UCSD-AML1 (cell line): Measurements from ENCODE around the gene GBE1.
"Not testable (repeated sequence)": the region's sequence is repeated elsewhere in the genome, so short reads cannot be mapped to it uniquely, and the experiment has no call there.

Experiments
- DNase-seq: peaks from one replicate; lab custom pipeline; 2025; ENCODE audit not compliant: unreplicated experiment; lab: John Stamatoyannopoulos, UW

GBE1 gene

DNA sequence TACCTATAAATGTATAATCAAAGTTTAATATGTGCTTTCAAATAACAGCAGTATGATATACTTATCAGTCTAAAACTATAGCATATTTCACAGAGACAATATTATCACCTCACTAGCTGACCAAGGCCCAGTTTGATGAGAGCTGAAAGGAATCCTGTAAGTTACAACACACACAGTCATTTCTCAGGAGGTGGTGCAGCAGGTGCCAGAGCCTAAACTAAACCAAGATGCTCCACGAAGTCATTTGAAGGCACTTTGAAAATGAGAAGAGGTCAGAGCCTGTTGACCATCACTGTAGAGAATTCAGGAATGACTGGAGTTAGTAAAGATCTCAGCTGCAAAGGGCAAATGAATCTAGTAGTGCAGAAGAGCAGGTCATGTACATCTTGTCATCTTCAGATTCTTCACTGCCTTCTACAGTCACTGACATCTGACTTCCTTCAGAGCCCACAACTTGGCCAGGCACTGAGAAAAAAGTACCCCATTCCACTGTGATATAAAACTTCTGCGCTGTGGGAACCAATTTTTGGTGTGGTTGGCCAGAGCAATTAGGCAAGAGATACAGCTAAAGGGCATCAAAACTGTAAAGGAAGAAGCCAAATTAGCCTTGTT is 7.9 kb downstream of the GBE1 start:
- no peak for DNase-seq

- DNase-seq = no peak
These were observed 8.8 kb downstream of the GBE1 start for GRCh38 chr3:81752604-81753003.

GRCh38 chr3:81749265-81749664 is 12.2 kb downstream of the GBE1 start:
- no peak for DNase-seq

DNA sequence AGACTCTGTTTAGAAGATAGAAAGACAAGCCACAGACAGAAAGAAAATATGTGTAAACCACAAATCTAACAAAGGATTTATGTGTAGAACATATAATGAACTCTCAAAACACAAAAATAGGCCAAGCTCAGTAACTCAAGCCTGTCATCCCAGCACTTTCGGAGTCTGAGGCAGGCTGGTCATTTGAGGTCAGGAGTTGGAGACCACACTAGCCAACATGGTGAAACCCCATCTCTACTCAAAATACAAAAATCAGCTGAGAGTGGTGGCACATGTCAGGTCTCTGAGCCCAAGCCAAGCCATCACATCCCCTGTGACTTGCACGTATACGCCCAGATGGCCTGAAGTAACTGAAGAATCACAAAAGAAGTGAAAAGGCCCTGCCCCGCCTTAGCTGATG is 14.2 kb downstream of the GBE1 start:
- not testable (repeated sequence) for DNase-seq

DNA sequence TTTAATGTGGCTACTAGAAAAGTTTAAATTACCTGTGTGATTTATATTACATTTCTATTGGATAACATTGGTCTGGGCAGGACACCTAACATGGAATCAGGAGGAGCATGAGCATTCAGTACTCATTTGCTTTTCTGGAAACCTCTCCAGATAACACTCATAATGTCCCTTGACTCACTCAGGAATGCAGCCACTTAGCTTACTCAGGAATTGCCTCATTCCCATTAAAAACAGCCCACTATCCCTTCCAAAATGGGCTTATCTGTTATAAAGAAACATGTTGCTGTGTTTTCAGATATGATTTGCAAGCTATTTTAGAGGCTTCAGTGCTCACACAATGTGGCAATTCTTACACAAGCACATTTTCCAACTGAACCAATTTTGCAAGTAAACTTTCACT is 17.1 kb downstream of the GBE1 start:
- no peak for DNase-seq

- DNase-seq = no peak
These were observed 18.1 kb downstream of the GBE1 start for GRCh38 chr3:81743096-81744025.

GRCh38 chr3:81742581-81742980 is 18.9 kb downstream of the GBE1 start:
- DNase-seq = no peak

DNA sequence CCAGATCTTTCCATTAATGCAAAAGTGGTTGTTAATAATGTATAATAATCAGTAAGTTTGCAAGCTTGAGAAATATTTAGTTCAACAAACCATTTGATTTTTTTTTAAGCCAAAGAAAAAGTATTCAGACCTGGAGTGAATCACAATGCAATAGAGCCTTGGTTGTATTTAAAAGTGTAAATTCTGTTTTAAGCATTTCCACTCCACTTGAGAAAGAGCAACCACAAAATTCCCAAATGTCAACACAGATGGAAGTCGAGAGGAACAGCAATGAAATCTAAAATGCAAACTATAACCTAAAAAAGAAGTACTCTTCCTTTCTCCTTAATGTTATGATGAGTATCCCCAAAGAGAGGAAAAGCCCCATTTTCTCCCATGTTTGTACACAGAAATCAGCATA is 20.2 kb downstream of the GBE1 start:
- DNase-seq = no peak

- DNase-seq = no peak
These were observed 20.7 kb downstream of the GBE1 start for GRCh38 chr3:81740731-81741130.

- no peak for DNase-seq
These were observed 26.1 kb downstream of the GBE1 start for GRCh38 chr3:81735334-81735733.

GRCh38 chr3:81734742-81735141 is 26.7 kb downstream of the GBE1 start:
- no peak for DNase-seq

DNA sequence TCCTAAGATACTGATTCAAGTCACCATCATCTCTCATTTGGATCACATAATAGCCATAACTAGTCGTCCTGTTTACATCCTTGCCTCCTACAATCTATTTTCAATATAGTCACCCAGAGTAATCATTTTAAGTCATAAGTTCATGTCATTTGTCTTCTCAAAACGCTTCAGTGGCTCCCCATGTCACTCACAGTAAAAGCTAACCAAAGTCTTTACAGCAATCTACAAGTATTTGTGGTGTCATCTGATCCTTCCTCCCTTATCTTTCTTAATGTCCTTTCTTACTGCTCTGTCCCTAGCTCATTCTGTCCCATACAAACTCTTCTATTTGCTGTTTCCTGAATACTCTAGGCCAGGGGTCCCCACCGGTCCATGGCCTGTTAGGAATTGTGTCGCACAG is 28.8 kb downstream of the GBE1 start:
- no peak for DNase-seq

DNA sequence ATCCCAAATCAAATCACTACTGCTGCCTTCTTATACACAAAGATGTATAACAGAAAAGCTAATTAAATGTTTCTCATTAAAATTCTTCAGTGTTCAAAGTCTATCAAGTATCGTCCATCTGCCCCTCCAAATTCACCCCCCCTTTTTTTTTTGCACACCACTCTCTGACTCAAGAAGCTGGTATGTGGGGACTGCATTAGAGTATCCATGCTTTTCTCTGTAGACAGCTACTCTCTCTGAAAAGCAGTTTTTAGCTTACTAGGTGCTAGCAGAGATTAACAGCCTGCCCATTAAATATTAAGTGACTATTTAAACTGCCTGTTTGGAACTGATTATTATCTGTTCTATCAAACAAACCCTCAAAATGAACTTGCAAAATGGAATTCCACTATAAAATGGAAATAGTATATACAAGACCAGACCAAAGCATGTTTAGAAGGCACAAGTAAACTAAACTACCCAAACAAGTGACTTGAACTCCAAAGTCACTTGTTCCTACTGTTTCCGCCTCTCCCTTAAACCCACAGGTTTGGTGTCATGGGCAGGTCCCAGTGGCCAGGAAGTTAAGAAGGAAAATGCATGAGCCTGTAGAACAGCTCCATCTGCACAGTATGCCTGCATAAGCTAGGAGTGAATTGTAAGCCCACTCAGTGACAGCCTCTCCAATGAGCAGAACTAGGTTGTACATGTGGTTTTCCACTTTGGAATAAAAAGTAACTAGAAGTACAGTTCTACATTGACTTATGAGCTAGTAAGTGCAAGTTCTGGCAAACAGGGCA is 32.5 kb downstream of the GBE1 start:
- no peak for DNase-seq

GRCh38 chr3:81726735-81727134 is 34.7 kb downstream of the GBE1 start:
- no peak for DNase-seq

GRCh38 chr3:81726132-81726531 is 35.3 kb downstream of the GBE1 start:
- DNase-seq = no peak

GRCh38 chr3:81723732-81724313 is 37.6 kb downstream of the GBE1 start:
- no peak for DNase-seq

DNA sequence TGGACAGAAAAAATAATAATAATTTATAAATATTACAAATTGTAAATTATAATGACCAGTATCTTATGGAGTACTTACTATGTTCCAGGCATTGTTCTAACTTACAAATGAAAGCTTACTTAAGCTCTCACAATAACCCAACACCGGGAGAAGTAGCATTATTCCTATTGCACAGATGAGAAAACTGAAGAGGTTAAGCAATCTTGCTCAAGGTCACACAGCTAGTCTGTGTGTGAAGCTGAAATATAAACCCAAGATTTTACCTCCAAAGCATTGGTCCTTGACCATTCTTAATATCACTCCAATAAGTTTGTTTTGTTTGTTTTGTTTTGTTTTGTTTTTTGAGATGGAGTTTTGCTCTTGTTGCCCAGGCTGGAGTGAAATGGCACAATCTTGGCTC is 43.1 kb downstream of the GBE1 start:
- no peak for DNase-seq

DNA sequence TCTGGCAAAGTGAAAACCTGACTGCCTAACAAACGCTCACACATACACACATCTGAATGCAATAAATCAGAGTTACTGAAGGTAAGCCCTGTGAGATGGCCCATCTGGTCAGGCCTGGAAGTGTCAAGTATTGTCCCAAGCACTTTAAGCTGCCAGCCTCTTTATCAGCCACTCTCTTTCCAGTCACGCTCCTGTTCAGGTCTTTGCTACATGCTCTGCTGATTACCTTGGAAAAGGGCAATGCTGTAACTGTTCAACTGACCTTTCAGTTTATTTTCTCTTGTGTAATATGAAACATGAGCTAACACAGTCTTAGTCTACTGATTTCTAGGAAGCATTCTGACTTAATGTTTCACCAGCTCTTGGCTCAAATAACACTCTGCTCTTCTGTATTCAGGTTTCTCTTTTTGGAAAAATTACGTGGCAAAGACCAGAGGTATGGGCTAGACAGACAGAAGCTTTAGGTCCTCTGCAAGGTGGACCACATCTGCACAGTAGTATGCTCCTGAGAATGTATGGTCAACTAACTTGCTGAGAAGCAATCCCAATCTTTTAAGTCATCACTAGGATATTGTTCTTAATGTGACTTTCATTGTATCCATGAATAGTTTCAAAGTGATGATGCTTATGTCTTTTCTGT is 44.5 kb downstream of the GBE1 start:
- DNase-seq = no peak

DNA sequence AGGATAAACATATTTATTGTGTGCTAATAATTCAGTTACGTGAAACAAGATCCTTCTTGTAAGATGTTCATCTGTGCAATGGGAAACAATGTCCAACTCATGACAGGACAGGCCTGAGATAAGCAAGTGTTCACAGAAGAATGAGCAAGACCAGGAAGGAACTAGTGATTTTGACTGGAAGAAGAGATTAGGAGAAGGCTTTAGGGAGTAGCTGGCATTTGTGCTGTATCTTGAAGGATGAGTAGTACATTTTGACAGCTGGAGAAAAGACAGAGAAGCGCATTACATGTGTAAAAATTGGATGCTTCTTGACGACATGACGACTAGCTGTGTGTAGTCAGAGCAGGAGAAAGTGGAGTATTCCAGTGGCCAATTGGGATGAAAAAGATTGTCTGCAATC is 48.4 kb downstream of the GBE1 start:
- DNase-seq = no peak

DNA sequence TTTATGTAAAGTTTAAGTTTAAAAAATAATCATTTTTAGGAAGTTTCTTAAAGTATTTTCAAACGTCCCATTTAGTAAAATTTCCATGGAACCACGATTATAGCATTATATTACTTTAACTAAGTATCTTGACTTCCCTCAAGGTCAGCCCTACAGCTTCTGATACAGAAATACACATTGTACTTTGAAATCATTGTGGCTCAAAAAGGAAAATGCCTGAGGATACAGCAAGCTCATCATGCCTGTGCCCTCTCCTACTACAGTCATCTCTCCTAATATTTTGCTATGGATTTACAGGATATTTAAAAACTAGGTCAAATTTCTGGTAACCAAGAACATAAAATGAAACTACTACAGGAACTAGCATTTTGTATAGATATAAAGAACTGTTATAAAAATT is 51.8 kb downstream of the GBE1 start:
- no peak for DNase-seq

DNA sequence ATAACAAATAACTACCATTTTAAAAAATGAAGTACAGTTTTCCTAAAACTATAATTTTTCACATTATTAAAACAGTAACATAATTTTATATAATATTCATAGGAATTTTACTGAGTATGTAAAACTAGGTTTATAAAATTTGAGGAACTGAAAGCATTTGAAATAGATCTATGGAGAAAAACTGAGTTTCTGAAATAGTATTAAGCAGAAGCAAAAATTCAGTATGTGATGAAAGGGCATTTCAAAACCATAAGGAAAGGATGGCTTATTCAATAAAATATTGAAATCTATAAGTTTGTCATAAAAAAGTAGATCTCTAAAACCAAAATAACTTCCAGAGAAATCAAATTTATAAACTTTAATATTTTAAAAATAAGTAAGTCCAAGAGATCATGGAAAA is 53.4 kb downstream of the GBE1 start:
- no peak for DNase-seq
